ENCODE data around the gene SLAMF8.

DNA sequence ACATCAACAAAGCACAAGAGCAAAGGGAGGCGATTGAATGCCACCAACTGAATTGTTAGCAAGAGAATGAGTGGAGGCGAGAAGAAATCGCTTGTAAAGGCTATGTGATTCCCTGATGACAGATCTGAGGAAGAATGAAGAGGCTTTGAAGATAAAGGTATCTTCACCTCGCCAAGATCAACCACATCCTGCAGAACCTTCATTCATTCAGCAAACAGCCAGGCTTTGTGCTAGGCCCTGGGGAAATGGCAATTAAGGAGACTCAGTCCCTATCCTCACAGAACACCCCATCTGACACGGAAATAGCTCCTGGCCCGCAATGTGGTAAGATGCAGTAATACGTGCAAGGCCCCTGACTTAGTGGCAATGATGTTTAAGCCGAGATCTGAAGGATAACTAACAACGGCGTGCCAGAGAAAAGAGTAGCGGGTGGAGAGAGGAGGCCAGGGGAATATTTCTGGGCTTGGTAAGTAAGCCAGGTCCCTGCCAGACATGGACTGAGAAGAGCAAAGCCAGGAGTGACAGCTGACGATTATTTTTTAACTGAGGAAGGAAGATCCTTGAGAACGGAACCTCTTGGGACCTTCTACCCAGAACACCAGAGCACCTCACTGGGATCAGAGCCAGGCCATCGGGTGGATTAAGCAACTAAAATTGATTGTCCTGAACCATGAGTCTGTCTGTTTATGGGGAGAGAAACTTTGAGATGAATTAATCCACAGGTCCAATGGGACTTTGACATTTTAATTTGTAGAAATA is 40.4 kb downstream of the SLAMF8 start:
- TF ChIP-seq, protein P1, sequence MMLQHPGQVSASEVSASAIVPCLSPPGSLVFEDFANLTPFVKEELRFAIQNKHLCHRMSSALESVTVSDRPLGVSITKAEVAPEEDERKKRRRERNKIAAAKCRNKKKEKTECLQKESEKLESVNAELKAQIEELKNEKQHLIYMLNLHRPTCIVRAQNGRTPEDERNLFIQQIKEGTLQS (IDR thresholded peaks at IDR 0.05), result no peak
- no peak for TF ChIP-seq CTCF (IDR thresholded peaks at IDR 0.05; ENCODE audit: low read depth, low read length, missing input control)
- TF ChIP-seq JUND (IDR thresholded peaks at IDR 0.05), result no peak
- TF ChIP-seq, protein P2, sequence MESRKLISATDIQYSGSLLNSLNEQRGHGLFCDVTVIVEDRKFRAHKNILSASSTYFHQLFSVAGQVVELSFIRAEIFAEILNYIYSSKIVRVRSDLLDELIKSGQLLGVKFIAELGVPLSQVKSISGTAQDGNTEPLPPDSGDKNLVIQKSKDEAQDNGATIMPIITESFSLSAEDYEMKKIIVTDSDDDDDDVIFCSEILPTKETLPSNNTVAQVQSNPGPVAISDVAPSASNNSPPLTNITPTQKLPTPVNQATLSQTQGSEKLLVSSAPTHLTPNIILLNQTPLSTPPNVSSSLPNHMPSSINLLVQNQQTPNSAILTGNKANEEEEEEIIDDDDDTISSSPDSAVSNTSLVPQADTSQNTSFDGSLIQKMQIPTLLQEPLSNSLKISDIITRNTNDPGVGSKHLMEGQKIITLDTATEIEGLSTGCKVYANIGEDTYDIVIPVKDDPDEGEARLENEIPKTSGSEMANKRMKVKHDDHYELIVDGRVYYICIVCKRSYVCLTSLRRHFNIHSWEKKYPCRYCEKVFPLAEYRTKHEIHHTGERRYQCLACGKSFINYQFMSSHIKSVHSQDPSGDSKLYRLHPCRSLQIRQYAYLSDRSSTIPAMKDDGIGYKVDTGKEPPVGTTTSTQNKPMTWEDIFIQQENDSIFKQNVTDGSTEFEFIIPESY (IDR thresholded peaks at IDR 0.05), result no peak
- TF ChIP-seq, protein P3, sequence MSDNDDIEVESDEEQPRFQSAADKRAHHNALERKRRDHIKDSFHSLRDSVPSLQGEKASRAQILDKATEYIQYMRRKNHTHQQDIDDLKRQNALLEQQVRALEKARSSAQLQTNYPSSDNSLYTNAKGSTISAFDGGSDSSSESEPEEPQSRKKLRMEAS (IDR thresholded peaks at IDR 0.05), result no peak
- TF ChIP-seq YY1 (IDR thresholded peaks at IDR 0.05), result no peak
- no peak for TF ChIP-seq RXRA (IDR thresholded peaks at IDR 0.05)
- no peak for TF ChIP-seq EGR1 (IDR thresholded peaks at IDR 0.05; ENCODE audit: low read depth in 2 of 2)
- TF ChIP-seq TAF1 (conservative IDR thresholded peaks at IDR 0.05), result no peak
- no peak for TF ChIP-seq RAD21 (IDR thresholded peaks at IDR 0.05)
- TF ChIP-seq GABPA (IDR thresholded peaks at IDR 0.05 in 1 of 2, conservative IDR thresholded peaks at IDR 0.05 in 1 of 2), result no peak
- no peak for TF ChIP-seq NR2F2 (IDR thresholded peaks at IDR 0.05)
